Activated CD8-positive, alpha-beta memory T cell treated with anti-CD3 and anti-CD28 coated beads for 48 hours (primary cell): ENCODE data around the gene LAMA1.

Source experiments
- DNase-seq, 3 experiments: peaks; one replicate each; pipeline ENCODE4 v3.0.0-alpha.2; 2020; ENCODE audit warnings: low read depth in 2 of 3, low spot score in 2 of 3

LAMA1 gene

DNA sequence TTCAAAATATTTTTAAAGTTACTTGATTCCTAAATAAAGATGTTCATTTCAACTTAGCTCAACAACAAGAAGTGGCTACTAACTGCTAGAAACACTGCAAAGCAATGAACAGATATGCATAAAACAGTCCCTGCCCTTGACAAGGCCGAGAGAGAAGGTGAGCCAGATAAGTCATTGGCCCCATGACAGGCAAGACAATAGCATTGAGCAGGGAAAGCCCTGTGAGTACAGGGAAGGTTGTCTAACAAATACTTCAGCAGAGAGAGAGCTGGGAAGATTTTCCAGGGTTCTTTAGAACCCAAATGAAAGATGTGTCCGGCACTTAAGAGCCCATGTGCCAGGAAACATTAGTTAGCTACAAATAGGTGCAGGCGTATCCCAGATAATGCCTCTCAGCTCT lies 4.7 kb downstream of the LAMA1 start:
- no peak for DNase-seq

DNA sequence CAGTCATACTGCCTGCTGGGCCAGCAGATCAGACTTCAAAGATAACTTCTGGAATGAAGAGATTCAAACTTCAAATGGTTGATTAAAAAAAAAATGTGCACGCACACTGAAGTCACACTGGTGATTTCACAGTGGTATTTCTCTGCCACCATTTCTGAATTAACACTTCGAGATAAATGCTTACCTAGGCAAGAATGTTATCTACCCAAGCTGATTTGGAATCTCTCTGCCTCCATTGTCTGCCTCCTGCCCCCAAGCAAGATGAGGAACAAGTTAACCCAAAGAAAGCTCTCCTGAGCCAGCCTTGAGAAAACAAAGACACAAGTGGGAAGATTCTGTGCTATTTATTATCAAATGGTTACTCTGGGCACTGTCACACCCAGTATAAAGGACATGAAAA lies 6.5 kb downstream of the LAMA1 start:
- no peak for DNase-seq

DNA sequence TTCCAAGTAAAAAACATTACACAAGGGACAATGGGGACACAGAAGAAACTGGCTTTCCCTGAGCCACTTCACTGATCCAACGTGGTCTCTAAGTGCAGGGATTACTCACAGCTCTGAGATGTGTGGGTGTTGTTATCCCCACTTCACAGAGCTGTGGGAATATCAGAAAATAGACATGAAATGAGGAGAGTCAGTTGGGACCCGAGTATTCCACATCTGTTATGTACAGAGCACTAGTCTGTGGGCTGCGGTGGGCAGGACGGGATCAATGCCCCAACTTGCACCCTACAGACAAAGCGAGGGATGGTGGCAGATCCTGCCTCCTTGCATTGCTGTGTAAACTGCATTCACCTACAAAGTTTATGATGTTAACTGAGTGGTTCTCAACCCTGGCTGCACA lies 11.7 kb downstream of the LAMA1 start:
- no peak for DNase-seq

DNA sequence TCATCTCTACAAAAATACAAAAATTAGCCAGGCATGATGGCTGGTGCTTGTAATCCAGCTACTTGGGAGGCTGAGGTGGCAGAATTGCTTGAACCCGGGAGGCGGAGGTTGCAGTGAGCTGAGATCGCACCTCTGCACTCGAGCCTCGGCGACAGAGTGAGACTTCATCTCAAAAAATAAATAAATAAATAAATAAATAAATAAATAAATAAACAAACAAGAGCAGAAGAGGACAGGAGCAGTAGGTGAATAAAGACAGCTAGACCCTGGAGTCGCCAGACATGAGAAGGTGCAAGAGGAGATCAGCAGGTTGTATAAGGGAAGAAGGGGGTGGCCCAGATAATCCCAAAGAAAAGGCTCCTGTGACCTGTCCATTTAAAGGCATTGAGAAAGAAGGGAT lies 12.3 kb downstream of the LAMA1 start:
- no peak for DNase-seq

DNA sequence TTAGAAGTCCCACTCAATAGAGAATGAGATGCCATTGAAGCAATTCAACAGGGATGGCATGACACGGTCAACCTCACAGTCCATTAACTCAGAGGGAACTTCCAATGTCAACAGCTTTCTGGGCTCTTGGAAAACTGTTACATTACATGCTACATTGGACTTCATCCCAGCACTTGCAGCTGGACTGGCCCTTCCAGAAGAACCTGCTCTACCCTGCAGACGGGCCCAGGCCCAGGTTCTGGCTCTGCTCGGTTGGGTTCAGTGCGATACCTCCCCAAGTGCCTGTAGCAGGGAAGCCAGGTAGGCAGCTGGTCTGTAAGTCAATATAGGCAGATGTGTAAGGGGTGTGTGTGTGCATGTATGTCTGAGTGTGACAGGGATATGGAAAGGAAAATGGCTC lies 12.9 kb downstream of the LAMA1 start:
- DNase-seq, result no peak

DNA sequence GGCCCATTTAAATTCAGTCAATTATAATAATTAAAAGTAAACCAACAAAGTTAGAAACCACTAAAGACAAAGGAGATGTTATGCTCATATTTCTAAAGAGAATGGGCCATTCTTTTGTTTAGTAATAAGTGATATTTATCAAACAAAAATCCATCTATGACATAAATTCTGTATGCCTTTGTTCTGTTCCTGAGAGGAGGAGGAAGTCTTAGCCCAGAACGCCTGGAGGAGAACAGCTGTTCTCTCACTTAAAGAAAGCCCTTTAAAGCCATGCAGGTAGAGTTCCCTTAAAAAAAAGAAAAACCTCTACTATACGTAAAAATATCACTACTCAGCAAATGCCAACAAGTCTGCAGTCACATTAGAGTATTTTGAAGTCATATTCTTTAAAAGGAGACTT lies 15.5 kb downstream of the LAMA1 start:
- DNase-seq, result no peak

DNA sequence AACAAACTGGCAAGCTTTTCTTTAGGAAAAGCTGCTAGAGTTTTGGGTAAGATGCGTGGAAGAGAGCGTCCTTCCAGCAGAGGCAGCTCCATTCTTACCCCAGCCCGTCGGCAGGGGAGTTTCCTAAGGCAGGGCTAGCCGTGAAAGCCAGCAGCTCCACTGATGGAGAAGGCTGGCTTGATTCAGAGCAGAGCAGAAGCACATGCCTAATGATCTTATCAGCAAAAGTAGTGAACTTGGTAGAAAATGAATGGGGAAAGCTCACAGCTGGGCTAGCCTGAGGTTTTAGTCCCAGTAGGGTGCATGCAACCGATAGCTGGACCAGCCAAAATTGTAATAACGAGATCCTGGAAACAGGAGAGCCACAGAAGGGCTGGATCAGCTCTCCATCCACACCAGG lies 20.8 kb downstream of the LAMA1 start:
- no peak for DNase-seq

DNA sequence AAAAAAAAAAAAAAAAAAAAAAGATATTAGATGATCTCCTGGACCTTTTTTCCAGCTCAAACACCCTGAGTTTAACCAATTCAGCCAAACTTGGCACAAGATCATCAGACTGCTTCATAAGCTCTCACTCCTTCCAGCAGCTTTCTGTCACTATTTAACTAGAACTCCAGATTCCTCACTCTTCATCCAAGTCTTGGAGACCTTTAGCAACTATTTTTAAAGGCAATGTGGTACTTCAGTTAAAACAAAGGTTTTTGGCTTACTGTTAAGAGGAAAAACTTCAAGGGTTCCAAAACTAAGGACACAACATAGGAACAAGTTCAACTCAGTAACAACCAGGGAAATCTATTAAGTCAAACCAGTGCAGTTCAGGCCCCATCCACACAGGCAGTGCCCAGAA lies 23.2 kb downstream of the LAMA1 start:
- DNase-seq, result no peak

DNA sequence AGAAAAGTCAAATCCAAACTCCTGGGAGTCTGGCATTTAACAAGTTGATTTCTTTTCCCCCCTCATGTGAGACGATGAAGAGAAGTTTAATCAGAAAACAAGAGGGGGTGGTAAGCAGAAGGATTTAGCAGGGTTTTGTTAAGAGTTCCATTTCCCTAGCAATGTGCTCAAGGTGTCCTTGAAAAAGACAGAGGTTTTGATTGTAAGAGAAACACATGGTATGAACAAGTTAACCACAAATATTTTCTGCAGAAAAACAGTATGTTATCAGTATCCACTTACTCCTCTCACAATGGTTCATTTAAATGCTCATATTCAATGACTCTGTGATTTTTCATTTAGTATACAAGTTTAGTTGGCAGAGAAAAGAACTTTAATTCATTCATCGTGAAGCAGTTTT lies 26.8 kb downstream of the LAMA1 start:
- no peak for DNase-seq

DNA sequence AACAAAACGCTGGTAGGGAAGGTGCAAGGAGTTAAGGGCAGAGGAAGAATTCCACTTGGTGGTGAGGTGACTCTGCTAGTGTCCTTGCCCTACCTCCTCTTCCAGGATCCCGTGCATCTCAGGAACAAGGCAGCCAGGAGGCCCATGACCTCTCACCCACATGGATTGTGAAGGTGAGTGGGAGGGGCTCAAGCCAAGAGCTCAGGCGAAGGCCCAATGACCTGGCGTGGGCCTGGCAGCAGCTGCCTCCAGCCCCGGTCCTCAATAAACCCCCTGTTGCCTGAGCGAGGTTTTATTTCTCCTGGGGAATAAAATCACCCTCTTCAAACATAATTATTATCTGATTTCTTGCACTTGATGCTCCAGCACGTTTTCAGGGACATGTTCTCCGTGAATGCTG lies 28.2 kb downstream of the LAMA1 start:
- no peak for DNase-seq

DNA sequence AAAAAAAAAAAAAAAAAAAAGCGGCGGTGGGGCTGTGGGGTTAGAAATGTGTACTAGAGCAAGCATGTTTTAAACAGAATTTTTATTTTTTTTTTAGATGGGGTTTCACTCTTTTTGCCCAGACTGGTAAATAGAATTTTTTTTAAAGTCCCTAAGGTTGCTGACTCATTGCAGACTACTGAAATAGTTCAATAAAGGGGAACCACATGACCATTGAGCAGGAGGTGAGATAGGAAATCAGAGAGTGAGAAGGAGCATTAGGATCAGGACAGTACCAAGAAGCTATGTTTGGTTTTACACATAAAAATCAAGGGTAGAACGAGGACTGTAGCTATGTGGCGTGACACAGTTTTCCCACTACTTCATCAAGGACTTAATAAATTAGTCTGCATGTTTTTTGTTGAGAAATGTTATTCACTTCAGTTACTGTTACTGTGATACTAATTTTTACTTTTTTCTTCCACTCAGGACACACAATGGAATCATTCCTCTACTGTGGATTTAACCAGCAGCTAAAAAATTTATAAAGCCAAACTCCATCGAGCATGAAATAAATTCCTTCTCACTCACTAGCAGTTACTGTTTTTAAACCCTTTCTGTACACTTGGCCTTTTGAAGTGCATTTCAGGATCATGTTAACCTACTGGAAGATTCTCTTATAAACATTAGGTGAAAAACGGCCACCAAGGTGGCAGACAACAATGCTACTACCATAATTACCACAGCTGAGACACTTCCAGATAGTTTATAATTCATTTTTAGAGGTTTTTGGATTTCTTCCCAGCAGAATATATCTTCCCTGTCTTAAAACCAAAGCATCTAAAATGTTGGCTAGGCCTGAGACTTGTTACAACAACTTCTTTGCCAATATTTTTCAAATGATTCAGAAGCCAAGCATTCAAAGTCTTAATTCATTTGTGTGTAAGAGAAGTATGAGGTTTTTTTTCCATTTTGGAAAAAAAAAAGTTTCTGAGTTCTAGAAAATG lies 33.2 kb downstream of the LAMA1 start:
- no peak for DNase-seq

DNA sequence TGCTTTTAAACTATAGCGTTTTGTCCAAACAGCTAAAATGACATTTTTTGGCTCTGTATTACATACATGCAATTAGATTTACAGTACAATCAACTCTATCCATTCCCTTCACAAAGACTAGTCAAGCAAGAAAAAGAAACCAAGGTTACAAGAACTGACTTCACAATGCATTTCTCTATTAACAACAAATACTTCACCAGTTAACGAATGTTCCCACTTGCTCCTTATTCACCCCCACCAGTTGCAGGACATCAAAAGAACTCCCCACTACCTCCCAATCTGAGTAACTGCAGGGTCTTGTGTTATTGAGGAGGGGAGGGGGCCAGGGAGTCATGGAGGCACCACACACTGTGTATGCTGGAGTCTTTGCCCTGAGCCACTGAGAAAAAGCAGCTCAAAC lies 34.9 kb downstream of the LAMA1 start:
- DNase-seq, result no peak

DNA sequence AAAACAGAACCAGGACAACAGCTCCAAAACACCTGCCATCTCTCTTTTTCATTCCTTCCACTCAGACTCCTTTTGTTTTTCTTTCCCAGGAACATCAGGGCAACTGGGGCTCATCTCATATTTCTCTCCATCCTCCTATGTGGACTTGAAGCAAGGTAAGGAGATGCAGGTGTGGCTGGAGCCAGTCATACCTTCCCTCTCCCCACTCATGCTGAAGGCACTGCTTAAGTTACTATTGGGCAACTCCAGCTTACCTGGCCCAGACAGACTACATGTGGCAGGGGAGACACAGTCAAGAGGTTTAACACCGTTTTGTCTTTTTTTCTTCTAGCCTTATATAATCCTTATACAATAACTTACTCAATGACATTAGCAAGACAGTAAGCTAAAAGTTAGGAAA lies 38.4 kb downstream of the LAMA1 start:
- no peak for DNase-seq

DNA sequence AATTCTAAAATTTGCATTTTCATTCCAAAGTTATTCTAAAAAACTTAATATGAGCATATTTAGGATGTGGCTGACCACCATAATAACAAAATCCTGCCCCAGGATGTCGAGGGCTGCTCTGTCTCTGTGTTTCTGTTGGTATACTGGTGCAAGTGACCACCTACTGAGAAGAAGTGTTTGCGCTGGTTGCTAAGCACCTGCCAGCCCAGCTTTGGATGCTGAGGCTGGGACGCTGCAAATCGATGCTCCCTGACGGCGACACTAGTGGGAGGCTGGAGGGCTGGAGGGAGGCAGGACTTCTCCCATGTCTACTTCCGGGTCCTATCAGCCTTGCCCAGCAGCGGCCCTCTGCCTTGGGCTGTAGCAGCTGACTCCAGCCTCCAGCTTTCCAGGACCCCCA lies 45.0 kb downstream of the LAMA1 start:
- DNase-seq, result no peak

DNA sequence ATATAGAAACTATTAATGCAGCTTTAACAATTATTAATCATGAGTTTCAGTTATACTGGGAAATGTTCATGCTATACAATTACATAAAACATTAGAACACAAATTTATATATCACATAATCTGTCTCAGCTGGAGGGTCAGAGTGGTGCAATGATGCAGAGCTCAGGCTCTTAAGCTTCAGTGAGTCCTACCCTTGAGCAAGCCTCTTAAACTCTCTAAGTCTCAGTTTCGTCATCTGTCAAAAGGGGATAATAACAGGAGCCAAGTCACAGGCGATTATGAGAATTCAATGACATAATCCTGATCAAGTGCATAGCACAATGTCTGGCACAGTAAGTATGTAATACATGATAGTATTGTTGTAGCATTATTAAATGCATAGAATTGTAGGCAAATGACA lies 46.0 kb downstream of the LAMA1 start:
- DNase-seq, result no peak

DNA sequence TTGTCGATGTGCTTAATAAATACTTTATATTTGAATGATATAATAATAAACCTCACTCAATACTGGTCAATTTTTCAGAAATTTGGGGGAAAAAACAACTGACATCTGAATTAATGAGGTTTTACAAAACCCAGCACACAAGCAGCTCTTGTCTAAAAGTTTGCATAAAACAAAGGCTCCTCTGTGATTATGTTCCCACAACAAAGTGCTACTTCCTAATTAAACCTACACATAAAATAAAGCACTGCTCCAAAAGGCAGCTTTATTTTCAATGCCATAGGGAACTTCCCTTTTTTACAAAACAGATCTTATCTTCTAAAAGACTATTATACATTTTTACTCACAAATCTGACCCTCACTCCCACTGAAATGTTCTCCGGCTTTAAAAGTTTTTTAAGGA lies 47.1 kb downstream of the LAMA1 start:
- no peak for DNase-seq

DNA sequence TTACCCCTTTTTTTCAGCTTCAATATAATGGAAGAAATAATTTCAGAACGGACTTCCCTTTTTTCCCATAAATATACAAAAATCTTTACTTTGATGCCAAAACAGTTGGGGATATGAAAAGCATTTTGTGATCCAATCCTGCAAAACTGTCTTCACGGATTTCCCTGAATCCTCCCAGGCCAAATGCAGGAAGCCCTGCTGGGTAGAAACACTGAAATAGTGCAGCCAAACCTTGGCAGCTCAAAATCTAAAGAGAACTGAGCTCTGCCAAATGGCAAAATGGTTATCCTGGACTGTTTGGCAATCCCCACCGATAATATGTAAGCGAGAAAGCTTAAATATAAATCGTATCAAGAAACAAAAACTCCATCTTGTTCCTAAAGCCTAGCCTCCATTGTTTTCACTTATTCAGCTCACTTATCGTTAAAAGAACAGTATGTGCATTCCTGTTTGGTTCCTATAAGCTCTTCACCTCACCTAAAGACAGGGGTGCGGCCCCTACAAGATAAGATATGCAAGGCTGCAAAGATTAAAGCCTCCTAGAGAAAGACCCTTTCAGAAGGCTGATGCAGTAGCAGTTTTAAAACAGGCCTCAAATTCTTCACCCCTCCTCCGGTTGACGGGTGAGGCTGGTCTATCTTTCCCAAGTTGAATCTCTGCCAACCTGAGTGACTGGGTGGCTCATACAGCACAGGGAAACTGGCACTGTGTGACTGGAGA lies 48.6 kb downstream of the LAMA1 start:
- DNase-seq, result no peak

DNA sequence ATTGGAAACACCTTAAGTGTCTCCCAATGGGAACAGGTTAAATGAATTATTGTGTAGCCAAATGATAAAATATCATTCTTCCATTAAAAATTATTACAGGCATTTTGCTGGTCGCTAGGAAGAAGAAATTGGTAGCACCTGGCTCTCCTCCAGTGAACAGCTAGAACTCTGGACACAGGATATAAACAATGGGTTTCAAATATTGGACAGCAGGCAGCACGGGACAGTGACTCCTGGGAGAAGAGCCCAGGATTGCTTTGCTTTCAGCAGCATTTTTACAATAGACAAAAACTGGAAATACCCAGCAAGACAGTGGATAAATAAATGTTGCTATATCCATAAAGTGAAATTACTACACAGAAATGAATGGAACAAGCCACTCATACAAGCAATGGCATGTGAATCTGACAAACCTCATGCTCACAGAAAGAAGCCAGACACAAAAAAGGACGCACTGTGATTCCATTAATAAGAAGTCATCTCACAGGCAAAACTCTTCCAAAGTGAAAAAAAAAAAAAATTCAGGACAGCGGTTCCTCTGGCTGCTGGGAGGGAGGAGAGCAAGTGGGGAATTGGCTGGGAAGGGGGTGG lies 50.5 kb downstream of the LAMA1 start:
- no peak for DNase-seq

DNA sequence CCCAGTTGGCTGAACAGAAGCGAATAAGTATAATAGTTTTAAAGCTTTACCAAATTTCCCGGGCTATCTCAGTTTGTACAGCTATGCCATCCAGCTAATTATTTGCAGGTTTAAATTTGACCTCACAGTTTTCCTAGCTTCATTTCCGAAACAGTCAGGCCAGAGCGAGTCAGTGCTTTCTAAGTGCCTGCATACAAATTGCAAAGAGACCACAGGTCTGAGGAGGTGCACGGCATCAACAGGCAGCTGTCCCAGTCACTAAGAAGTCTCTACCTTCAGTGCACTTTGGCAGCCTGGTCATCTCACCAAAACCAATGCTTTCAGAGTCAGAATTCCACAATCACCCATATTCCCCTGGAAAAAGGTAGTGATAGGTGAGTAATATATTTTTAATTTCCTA lies 51.9 kb downstream of the LAMA1 start:
- DNase-seq, result no peak

DNA sequence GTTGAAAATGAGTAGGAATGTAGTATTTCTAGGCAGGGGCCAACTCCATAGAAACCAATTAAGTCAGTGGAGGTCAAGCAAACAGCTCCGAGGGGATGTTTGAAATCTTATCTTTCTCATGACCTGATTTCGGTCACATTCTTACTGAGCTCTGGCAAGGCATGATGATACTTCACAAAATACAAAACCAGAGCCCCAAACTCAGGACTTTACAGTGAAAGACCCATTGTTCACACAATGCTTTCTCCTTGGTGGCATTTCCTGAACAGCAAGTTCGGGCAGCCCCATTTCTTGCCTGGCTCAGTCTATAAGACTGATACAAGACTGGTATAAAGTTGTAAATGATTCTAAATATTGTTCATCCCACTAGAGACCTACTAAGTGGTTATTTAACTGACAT lies 53.3 kb downstream of the LAMA1 start:
- DNase-seq, result no peak

DNA sequence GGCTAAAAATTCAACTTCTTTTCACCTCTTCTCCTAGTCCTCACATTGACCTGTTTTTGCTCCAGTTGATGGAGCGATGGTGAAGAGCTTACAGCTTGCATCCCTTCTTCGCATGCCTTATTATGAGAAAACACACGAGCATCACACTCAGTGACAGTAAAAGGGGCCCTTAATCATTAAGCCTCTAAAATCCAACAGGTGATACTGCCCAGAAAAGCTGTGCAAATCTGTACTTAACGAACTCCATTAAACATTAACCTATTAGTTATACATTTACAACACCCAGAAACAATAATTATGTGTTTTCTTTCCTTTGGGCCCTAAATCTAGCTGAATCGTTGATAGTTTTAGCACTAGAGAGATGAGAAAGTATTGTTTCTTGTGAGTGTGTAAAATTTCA lies 54.8 kb downstream of the LAMA1 start:
- no peak for DNase-seq

DNA sequence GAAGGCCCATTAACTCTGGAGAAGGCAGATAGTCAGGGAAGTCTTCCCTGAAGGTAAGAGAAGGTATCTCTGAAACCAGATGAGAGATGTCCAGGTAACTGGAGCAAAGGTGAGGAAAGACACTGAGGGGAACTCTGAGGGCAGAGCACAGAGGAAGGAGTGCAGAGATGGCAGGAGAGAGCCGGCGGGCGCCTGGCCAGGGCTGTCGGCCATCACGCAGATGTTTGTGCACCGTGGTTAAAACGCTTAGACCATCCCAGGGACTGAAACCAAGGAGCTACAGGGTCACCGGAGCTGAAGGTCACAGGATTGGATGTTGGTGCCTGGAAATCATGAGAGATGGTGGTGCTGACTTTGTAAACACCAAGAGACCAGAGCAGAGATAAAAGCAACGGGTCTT lies 55.4 kb downstream of the LAMA1 start:
- no peak for DNase-seq
